Mammary microvascular endothelial cell (primary cell): Measurements from ENCODE around the gene ABCB8. TPM values are rescaled to one million over a fixed set of nuclear protein-coding genes. Genes with fewer than 3 reads are reported as not detected.

ENCODE experiments used
- total RNA-seq: library from RNA; depleted of rRNA; stranded (reverse); fragments of >200 nt; gene quantifications from 2 replicates; pipeline ENCODE4 v1.2.3, GENCODE V29; 2015

The ABCB8 gene
- total RNA-seq = 37.6 and 46.2 TPM in 2 replicates

DNA sequence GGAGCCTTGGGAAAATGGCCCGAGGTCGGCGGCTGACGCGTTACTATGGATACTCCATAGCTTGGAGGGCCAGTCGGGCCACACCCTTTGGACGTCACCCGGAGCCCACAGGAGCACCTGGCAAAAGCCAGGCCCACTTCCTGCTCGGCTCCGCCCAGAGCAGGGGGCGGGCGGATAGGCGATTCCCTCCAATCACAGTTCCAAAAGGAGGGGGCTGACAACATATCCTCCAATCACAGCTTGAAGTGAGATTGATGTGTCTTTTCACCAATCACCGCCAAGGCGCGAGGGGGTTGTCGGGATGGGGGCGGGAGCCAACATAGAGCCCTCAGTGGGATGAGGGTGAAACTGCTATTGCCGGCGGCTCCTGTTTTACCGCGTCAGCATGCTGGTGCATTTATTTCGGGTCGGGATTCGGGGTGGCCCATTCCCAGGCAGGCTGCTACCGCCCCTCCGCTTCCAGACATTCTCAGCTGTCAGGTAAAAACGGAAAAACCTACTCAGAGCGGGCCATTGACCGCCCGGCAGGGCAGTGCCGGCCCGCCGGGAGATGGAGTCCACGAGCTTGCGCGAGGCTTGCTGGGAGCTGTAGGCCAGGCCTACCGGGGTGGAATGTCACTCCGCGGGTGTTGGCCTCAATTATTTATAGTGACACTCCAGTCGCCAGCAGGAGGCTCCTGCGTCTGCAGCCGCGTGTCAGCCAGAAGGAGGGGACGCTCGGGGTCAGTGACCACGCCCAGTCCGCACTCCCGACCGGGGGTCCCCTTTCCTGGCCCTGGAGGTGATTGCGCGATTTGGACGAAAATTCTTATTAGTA lies at the start of gene ABCB8:
Gene ABCB8 (plus strand): TSS at position 320 of the 817 bp plus-strand sequence. CDS start 66 bp downstream, at position 386.

GRCh38 chr7:150990416-150991186 lies 37.6 kb upstream of the ABCB8 start, which contains the start of gene NOS3:
NOS3 (plus strand) TSS chr7:150991017; CDS start chr7:150993804, 2,787 bp downstream.

GRCh38 chr7:151024435-151025056 lies 3.7 kb upstream of the ABCB8 start, which contains the start of gene ATG9B:
ATG9B (minus strand) TSS chr7:151024494; CDS start chr7:151024423, 71 bp downstream.

DNA sequence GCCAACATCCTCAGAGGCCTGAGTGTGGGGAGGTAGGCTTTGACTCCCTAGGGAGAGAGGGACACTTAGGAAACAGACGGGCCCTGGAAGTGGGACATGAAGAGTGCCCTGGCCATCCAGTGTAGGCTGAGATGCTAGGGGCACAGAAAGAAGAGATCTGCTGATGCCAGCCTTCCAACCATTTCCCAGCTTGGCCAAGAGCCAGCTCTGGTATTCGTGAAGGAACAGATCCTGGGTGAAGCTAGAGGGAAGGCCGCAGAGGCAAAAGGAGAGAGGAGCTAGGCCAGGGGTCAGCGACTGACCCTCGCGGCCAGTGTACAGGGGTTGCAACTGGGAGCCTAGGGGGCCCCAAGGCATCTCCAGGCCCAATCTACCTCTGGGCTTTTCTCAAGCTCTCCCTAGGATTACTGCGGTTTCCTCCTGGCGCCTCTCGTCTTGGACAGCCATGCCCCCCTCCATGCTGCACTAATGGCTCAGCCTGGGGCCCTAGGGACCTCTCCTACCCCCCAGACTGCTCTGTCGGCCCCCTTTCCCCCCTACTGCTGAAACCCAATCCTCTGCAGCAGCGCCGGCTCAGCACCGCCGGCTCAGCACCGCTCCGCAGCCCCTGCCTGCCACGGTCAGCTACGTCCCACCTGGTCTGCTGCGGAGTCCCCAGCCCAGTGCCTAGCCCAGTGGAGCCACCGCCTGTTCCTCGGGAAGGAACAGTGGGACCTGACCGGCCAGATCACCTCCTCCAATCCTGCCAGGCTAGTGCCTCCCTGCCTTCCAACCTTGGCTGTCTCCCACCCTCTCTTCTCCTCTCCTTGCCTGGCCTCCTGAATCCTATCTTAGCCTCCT lies 19.9 kb downstream of the ABCB8 start, which contains the start of gene ASIC3:
Gene ASIC3 (plus strand): TSS at position 556 of the 840 bp plus-strand sequence. CDS start 355 bp downstream, outside the sequence.

DNA sequence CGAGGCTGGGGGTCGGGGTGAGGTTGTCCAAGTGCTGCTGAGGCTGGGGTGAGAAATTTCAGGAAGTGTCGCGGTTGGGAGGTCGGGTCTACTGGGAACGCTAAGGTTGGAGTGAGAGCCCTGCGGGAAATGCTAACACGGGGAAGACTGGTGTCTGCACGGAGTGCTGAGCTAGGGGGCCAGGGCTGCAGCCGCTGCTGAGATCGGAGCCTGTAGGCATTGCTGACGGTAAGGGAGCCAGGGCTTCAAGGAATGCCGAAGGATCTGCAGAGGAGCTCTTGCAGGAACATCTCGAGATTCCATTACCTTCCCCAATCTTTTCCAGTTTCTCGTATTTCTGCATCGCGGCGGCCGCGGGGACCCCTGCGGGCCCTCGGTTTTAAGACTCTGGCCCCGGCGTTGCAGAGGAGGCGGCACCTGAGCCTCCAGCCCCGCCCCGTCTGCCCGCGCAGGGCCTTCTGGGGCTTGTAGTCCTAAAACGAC lies 29.3 kb downstream of the ABCB8 start, which contains the start of gene CDK5:
Gene CDK5 (minus strand): TSS at position 392 of the 483 bp plus-strand sequence. CDS start 49 bp downstream, at position 343.

GRCh38 chr7:151059367-151060112 lies 31.3 kb downstream of the ABCB8 start, which contains the start of gene SLC4A2:
SLC4A2 (plus strand) TSS chr7:151059589; CDS start chr7:151061988, 2,399 bp downstream.

DNA sequence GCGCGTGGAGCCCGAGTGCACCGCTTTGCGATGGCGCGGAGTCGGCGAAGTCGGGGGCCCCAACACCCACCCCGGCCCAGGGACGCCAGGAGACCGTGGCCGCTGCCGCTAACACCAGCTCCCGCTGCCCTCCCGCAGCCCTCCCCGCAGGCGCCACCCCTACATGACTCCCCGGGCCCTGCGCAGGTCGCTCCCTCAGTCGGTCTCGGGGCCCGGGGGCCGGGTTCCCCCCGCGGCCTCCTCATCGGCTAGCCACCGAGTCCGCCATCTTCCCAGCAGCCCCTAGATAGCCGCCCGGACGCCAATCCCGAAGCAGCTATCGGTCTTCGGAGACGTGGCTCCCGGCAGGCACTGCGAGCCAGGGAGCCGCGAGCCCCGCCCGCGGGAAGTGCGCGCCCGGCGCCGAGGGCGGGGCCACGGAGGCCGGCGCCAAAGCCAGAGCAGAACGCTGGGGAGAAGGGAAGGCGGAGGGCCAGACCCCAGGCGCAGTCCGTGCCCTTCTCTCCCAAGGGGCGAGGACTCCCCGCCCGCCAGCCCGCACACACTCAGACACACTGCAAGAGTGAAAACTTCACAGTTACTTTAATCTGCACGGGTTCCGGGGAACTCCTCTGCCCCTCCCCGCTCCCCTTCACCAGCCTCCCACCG lies 52.4 kb downstream of the ABCB8 start, which contains the start of gene FASTK:
Gene FASTK (minus strand): TSS at position 288 of the 648 bp plus-strand sequence. CDS start 43 bp downstream, at position 245.

GRCh38 chr7:151083071-151083823 lies 55.0 kb downstream of the ABCB8 start, which contains the start of gene TMUB1:
TMUB1 (minus strand) TSS chr7:151083493; CDS start chr7:151082563, 930 bp downstream.

GRCh38 chr7:151085691-151086620 lies 57.7 kb downstream of the ABCB8 start, which contains the start of gene AGAP3:
AGAP3 (plus strand) TSS chr7:151086475; CDS start chr7:151086742, 267 bp downstream.

Other genes with a start within 250 kb of the ABCB8 start
- gene TMEM176B, start 228.1 kb upstream of the ABCB8 start, total RNA-seq = not detected in 2 replicates
- gene TMEM176A, start 227.7 kb upstream of the ABCB8 start, total RNA-seq = not detected in 2 replicates
- not detected in 2 replicates for gene AOC1, start 175.9 kb upstream of the ABCB8 start, total RNA-seq
- not detected in 2 replicates for gene KCNH2, start 50.1 kb upstream of the ABCB8 start, total RNA-seq
- 25.3 and 34.3 TPM in 2 replicates for gene NOS3, start 37.4 kb upstream of the ABCB8 start, total RNA-seq
- gene ATG9B, start 4.0 kb upstream of the ABCB8 start, total RNA-seq = not detected in 2 replicates
- gene ASIC3, start 20.1 kb downstream of the ABCB8 start, total RNA-seq = not detected in 2 replicates
- gene CDK5, start 29.4 kb downstream of the ABCB8 start, total RNA-seq = 11.5 and 16.9 TPM in 2 replicates
- 123 and 130 TPM in 2 replicates for gene SLC4A2, start 31.1 kb downstream of the ABCB8 start, total RNA-seq
- 58.4 and 84.6 TPM in 2 replicates for gene FASTK, start 52.4 kb downstream of the ABCB8 start, total RNA-seq
- gene TMUB1, start 55.0 kb downstream of the ABCB8 start, total RNA-seq = 35.4 and 40.9 TPM in 2 replicates
- 31.6 and 41.0 TPM in 2 replicates for gene AGAP3, start 58.0 kb downstream of the ABCB8 start, total RNA-seq
- gene GBX1, start 139.2 kb downstream of the ABCB8 start, total RNA-seq = not detected in 2 replicates
- gene ASB10, start 158.8 kb downstream of the ABCB8 start, total RNA-seq = not detected in 2 replicates
- gene H2BK1, start 182.0 kb downstream of the ABCB8 start, total RNA-seq = not detected in 2 replicates
- 72.6 and 73.6 TPM in 2 replicates for gene ABCF2, start 198.8 kb downstream of the ABCB8 start, total RNA-seq
- 66.8 and 70.4 TPM in 2 replicates for gene CHPF2, start 204.0 kb downstream of the ABCB8 start, total RNA-seq
- gene SMARCD3, start 220.2 kb downstream of the ABCB8 start, total RNA-seq = 0.33 and 0.59 TPM in 2 replicates